HepG2 (cell line): ENCODE results near the gene TOB1. TPM values are rescaled to one million over a fixed set of nuclear protein-coding genes. Genes with fewer than 3 reads are reported as not detected.

Experiments used
- CENPBD1 ChIP-seq: sonication (generic); formaldehyde crosslinking; IDR thresholded peaks from 2 replicates; pipeline ENCODE4 v1.8.0; 2022; ENCODE audit warnings: missing genetic modification reagents, low read depth, mild to moderate bottlenecking, borderline replicate concordance
- ETV6 ChIP-seq: sonication (generic); formaldehyde crosslinking; conservative IDR thresholded peaks from 2 replicates; pipeline ENCODE4 v1.4.0; 2020; ENCODE audit warnings: missing genetic modification reagents
- GATAD2A ChIP-seq: IDR thresholded peaks from 2 replicates; pipeline ENCODE4 v1.6.1; 2016
- HIC2 ChIP-seq: sonication (generic); formaldehyde crosslinking; IDR thresholded peaks from 2 replicates; pipeline ENCODE4 v1.9.0; 2022; ENCODE audit warnings: low read depth, missing genetic modification reagents
- HMG20A ChIP-seq: IDR thresholded peaks from 2 replicates; pipeline ENCODE4 v1.6.1; 2016; ENCODE audit warnings: borderline replicate concordance
- KAT2B ChIP-seq: fragments of 150-350 bp; IDR thresholded peaks from 2 replicates; pipeline ENCODE4 v1.6.1; 2014; ENCODE audit warnings: low read depth, low read length, borderline replicate concordance
- MLX ChIP-seq: IDR thresholded peaks from 2 replicates; pipeline ENCODE4 v1.6.1; 2016
- PBX3 ChIP-seq: sonication (generic); formaldehyde crosslinking; IDR thresholded peaks from 2 replicates; pipeline ENCODE4 v1.8.1; 2023; ENCODE audit warnings: missing genetic modification reagents, inconsistent platforms, borderline replicate concordance
- SAP130 ChIP-seq: IDR thresholded peaks from 2 replicates; pipeline ENCODE4 v1.6.1; 2016; ENCODE audit warnings: low read depth
- SMARCC2 ChIP-seq: fragments of 450-650 bp; IDR thresholded peaks from 2 replicates; pipeline ENCODE4 v1.6.1; 2017; ENCODE audit warnings: antibody characterized with exemption, mild to moderate bottlenecking
- SOX6 ChIP-seq, 2 experiments: fragments of 450-650 bp in 1 of 2; sonication (generic) in 1 of 2; formaldehyde crosslinking in 1 of 2; IDR thresholded peaks; 2 replicates each; pipeline versions ENCODE4 v1.4.0 to v1.6.1; 2017 to 2020; ENCODE audit warnings: antibody characterized with exemption in 1 of 2, mild to moderate bottlenecking in 1 of 2, missing genetic modification reagents in 1 of 2
- ZBTB46 ChIP-seq: sonication (generic); formaldehyde crosslinking; IDR thresholded peaks from 2 replicates; pipeline ENCODE4 v1.4.0; 2020; ENCODE audit warnings: mild to moderate bottlenecking, missing genetic modification reagents, borderline replicate concordance
- ZKSCAN1 ChIP-seq: fragments of 150-350 bp; IDR thresholded peaks from 2 replicates; pipeline ENCODE4 v1.6.1; 2014; ENCODE audit warnings: low read length
- ZNF382 ChIP-seq: sonication (generic); formaldehyde crosslinking; IDR thresholded peaks from 2 replicates; pipeline ENCODE4 v1.5.0; 2020; ENCODE audit warnings: missing genetic modification reagents, mild to moderate bottlenecking, borderline replicate concordance
- ZNF407 ChIP-seq: sonication (generic); formaldehyde crosslinking; IDR thresholded peaks from one replicate; pipeline ENCODE4 v1.5.1; 2020; ENCODE audit warnings: mild to moderate bottlenecking, missing genetic modification reagents; ENCODE audit errors: not compliant biosample characterization
- ZNF607 ChIP-seq: sonication (generic); formaldehyde crosslinking; IDR thresholded peaks from 2 replicates; pipeline ENCODE4 v1.5.1; 2020; ENCODE audit warnings: missing genetic modification reagents, mild to moderate bottlenecking, borderline replicate concordance
- polyA plus RNA-seq, 8 experiments: library from polyadenylated mRNA; depleted of rRNA in 3 of 8; stranded (reverse) in 7 of 8; unstranded in 1 of 8; fragments of >200 nt; fragmentation: Illumina TruSeq in 4 of 8; extraction: Trizol in 4 of 8; gene quantifications; 2 replicates each; pipeline versions ENCODE4 v1.2.1 to v1.2.3, GENCODE V29; 2011 to 2016; ENCODE audit warnings: low read depth in 4 of 8, missing spikeins in 1 of 8, mixed read lengths in 1 of 8; ENCODE audit not compliant: insufficient read depth in 1 of 8
- total RNA-seq, 5 experiments: library from RNA; depleted of rRNA; stranded (reverse); fragments of >200 nt; fragmentation: Illumina TruSeq; extraction: Trizol; gene quantifications; 2 replicates each; pipeline ENCODE4 v1.2.3, GENCODE V29; 2016; ENCODE audit warnings: low read depth in 1 of 5

Gene TOB1
- total and polyA plus RNA-seq, 2 of the 13 experiments (the other 11 are each of a cell fraction or from before 2014, with no cell fraction given), result 21.9 to 57.7 TPM

GRCh38 chr17:50905460-50905803, 39.3 kb upstream of the TOB1 start (continued):
- TF ChIP-seq HMG20A (CRISPR knock-in tag), result peak; percentile 52; the same call in 1 of the 2 replicates
- no peak for TF ChIP-seq KAT2B
- TF ChIP-seq CENPBD1 (CRISPR knock-in tag), result no peak; the same call in 1 of the 2 replicates
- no peak for TF ChIP-seq ZNF382 (CRISPR knock-in tag)
- TF ChIP-seq ZKSCAN1, result no peak
- peak; percentile 20 for TF ChIP-seq ZNF407 (CRISPR knock-in tag)
- TF ChIP-seq ZBTB46, result no peak
- TF ChIP-seq MLX (CRISPR knock-in tag), result peak; percentile 73
- no peak for TF ChIP-seq SOX6 (IDR thresholded peaks at IDR 0.05)
- TF ChIP-seq SOX6 (CRISPR knock-in tag; IDR thresholded peaks at IDR 0.05), result peak; percentile 83
- TF ChIP-seq HIC2 (CRISPR knock-in tag), result no peak
- TF ChIP-seq ETV6, result 0 out of 2 replicates have a peak, but pooled peaks have one; percentile 60
- TF ChIP-seq SMARCC2, result no peak
- no peak; the same call in 1 of the 2 replicates for TF ChIP-seq ZNF607 (CRISPR knock-in tag)
- peak; percentile 96 for TF ChIP-seq GATAD2A (CRISPR knock-in tag)
- no peak for TF ChIP-seq PBX3 (CRISPR knock-in tag)
- peak; percentile 88 for TF ChIP-seq SAP130 (CRISPR knock-in tag)
